Psoas muscle (tissue), 8 donors: ENCODE results near the gene MYO10. TPM values are rescaled to one million over a fixed set of nuclear protein-coding genes. Genes with fewer than 3 reads are reported as not detected.

ENCODE experiments used
- ATAC-seq, 4 donors: fragments of 200-7000 bp; cut with Tn5 transposase; one replicate each; pipeline ENCODE4 v1.9.1; 2020; ENCODE audit warnings: moderate library complexity in 3 of 4, mild to moderate bottlenecking in 2 of 4
- DNase-seq, 2 donors: peaks; one replicate each; pipeline ENCODE4 v3.0.0-alpha.2; 2020
- H3K27ac ChIP-seq: fragments of 200-600 bp; one replicate; pipeline ENCODE4 v1.8.0; 2022
- H3K27me3 ChIP-seq, 3 donors: fragments of 200-600 bp in 1 of 3; one replicate each; pipeline versions ENCODE4 v1.6.1 to v1.8.0; 2013 to 2022; ENCODE audit warnings: low read length in 2 of 3, mild to moderate bottlenecking in 2 of 3, moderate library complexity in 1 of 3; ENCODE audit not compliant: insufficient read depth in 3 of 3
- H3K36me3 ChIP-seq, 2 donors: fragments of 200-600 bp in 1 of 2; one replicate each; pipeline versions ENCODE4 v1.6.1 to v1.8.0; 2013 to 2022; ENCODE audit warnings: low read depth in 1 of 2, mild to moderate bottlenecking in 1 of 2, moderate library complexity in 1 of 2; ENCODE audit not compliant: insufficient read depth in 1 of 2
- H3K4me1 ChIP-seq: fragments of 200-600 bp; one replicate; pipeline ENCODE4 v1.8.0; 2022
- H3K4me3 ChIP-seq: fragments of 200-600 bp; one replicate; pipeline ENCODE4 v1.8.0; 2022; ENCODE audit warnings: mild to moderate bottlenecking
- H3K9me3 ChIP-seq: fragments of 200-600 bp; one replicate; pipeline ENCODE4 v1.8.0; 2022
- CTCF ChIP-seq: fragments of 200-600 bp; IDR thresholded peaks from one replicate; pipeline ENCODE4 v1.8.0; 2022; ENCODE audit warnings: antibody characterized with exemption
- WGBS, 3 donors: extraction: QIAGEN DNeasy Blood & Tissue Kit; methylation state at CpG; one replicate each; pipeline versions ENCODE4 v1.1.6 to v1.1.7; 2013; 5-methylcytosine and 5-hydroxymethylcytosine counted together
- intact Hi-C, 2 donors: fragments of 100-400 bp; cut with DNase I; formaldehyde crosslinking; loops; one replicate each; pipeline versions ENCODE4 v1.11.0 to v1.14.2; 2022
- polyA plus RNA-seq, 3 donors: library from polyadenylated mRNA; stranded (reverse); fragments of 200-250 nt; gene quantifications; one replicate each; pipeline ENCODE4 v1.2.3, GENCODE V29; 2013
- total RNA-seq, 4 donors: library from RNA; stranded (reverse); fragmentation: NEBNext Ultra II Directional in 2 of 4; extraction: Animal tissue kit (Norgen Biotek cat#: 25700) in 2 of 4; gene quantifications; one replicate each; pipeline versions ENCODE4 v1.2.1 to v1.2.4, GENCODE V29; 2021 to 2023
- donor health status: healthy with polysubstance abuse.
- donor health status: DM: no; HTN: no; CAD: no; lungs with moderate emphysema.
- donor health status: Bipolar disorder and iron deficiency.
- donor health status: healthy.
- donor health status: DM: yes; HTN: yes; CAD: no.
- donor health status: DM: no; HTN: no; CAD: no.
- donor health status: DM: no; HTN: no; CAD: no.
- donor health status: DM: yes; HTN: yes; CAD: no.

The MYO10 gene
- total and polyA plus RNA-seq, 7 donors, result 1.8 to 10.9 (median 10.0) TPM

- DNase-seq (no peak), ATAC-seq (no peak)
- Histone ChIP-seq H3K4me1 (peaks cover 14% of the 10 kb centered on the region), H3K27me3 (no peaks in the 10 kb centered on the region), H3K4me3 (no peak overlapping the region), H3K27ac (no peak overlapping the region), H3K9me3 (no peaks in the 10 kb centered on the region), H3K36me3 (no peaks in the 10 kb centered on the region)
- TF ChIP-seq CTCF, result no peak
- intact Hi-C loops, result no loop called here
- 82 to 93% (median 86%) methylated on average over 3 of the region's 3 CpGs for WGBS, 3 donors
Measured at GRCh38 chr5:16916262-16916878, 19.7 kb downstream of the MYO10 start.

GRCh38 chr5:16914584-16914983 is 21.5 kb downstream of the MYO10 start:
- TF ChIP-seq CTCF, result no peak
- peaks cover 14% of the 10 kb centered on the region for H3K4me1 ChIP-seq
- DNase-seq, result no peak
- H3K9me3 ChIP-seq, result no peaks in the 10 kb centered on the region
- no peaks in the 10 kb centered on the region for H3K36me3 ChIP-seq
- ATAC-seq, result no peak
- no peak overlapping the region for H3K27ac ChIP-seq
- intact Hi-C loops, result no loop called here
- H3K27me3 ChIP-seq, result no peaks in the 10 kb centered on the region
- peak overlapping the region; percentile 5 for H3K4me3 ChIP-seq
- 52 to 65% (median 58%) methylated on average over 6 of the region's 6 CpGs for WGBS, 3 donors

GRCh38 chr5:16914108-16914435 is 22.0 kb downstream of the MYO10 start:
- no peaks in the 10 kb centered on the region for H3K36me3 ChIP-seq
- no peak for ATAC-seq
- no peak overlapping the region for H3K27ac ChIP-seq
- peak overlapping the region; percentile 5 for H3K4me3 ChIP-seq
- H3K9me3 ChIP-seq, result no peaks in the 10 kb centered on the region
- peaks cover 14% of the 10 kb centered on the region for H3K4me1 ChIP-seq
- DNase-seq, result no peak
- no peaks in the 10 kb centered on the region for H3K27me3 ChIP-seq
- WGBS, 3 donors, result 40 to 53% (median 42%) methylated on average over 8 of the region's 8 CpGs
- TF ChIP-seq CTCF, result no peak
- intact Hi-C loops, result no loop called here

- ATAC-seq (peak in 1 of 4 donors; percentile 40), DNase-seq (no peak)
- no peaks in the 10 kb centered on the region for H3K36me3 ChIP-seq
- peaks cover 14% of the 10 kb centered on the region for H3K4me1 ChIP-seq
- peak overlapping the region; percentile 5 for H3K4me3 ChIP-seq
- WGBS, 3 donors, result 51 to 72% (median 53%) methylated on average over 7 of the region's 7 CpGs
- no peak overlapping the region for H3K27ac ChIP-seq
- intact Hi-C loops, result no loop called here
- no peaks in the 10 kb centered on the region for H3K27me3 ChIP-seq
- no peaks in the 10 kb centered on the region for H3K9me3 ChIP-seq
- TF ChIP-seq CTCF, result no peak
Measured at GRCh38 chr5:16913187-16914107, 22.6 kb downstream of the MYO10 start.
